ENCODE results near the gene TACR2.
A peak's percentile ranks its signal among the peaks of the same experiment; 100 is the strongest.

GRCh38 chr10:69413221-69413865 is 3.4 kb downstream of the TACR2 start:
- no peak for TF ChIP-seq POLR2A (IDR thresholded peaks at IDR 0.05; ENCODE audit: low read length)
- peak; percentile 43 for TF ChIP-seq CTCF (IDR thresholded peaks at IDR 0.05)
- TF ChIP-seq REST (IDR thresholded peaks at IDR 0.05), result no peak
- no peak for TF ChIP-seq EHMT2 (IDR thresholded peaks at IDR 0.05; ENCODE audit: low read depth)
- no peak for TF ChIP-seq KDM1A (IDR thresholded peaks at IDR 0.05; ENCODE audit: low read depth)
- no peak for TF ChIP-seq JUNB (IDR thresholded peaks at IDR 0.05)
